ENCODE data around the gene GALNT7.

GALNT7 gene

DNA sequence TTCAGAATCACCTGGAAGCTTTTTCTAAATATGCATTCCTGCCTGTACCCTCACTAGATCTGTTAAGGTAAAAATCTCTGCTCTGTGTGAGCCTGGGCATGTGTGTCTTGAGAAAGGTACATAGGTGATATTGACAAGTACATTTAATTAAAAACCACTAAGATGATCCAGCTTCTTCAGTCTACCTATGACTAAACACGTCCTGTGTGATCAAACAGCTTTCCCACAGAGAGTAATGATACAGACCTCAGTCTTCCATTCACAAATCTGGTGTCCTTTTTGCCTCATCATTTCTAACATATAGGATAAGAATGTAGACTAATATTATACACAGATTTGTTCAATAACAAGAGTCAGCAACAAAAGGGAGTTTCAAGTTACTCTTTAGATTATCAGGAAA, 42.6 kb downstream of the GALNT7 start:
- H3K36me3 ChIP-seq = no peaks in the 10 kb centered on the region
- no peak overlapping the region for H3K4me3 ChIP-seq (ENCODE audit: low read depth, low read length)
- H3K27ac ChIP-seq = no peak overlapping the region
- H3K9me3 ChIP-seq (ENCODE audit: severe bottlenecking) = no peaks in the 10 kb centered on the region
- TF ChIP-seq, protein P1, sequence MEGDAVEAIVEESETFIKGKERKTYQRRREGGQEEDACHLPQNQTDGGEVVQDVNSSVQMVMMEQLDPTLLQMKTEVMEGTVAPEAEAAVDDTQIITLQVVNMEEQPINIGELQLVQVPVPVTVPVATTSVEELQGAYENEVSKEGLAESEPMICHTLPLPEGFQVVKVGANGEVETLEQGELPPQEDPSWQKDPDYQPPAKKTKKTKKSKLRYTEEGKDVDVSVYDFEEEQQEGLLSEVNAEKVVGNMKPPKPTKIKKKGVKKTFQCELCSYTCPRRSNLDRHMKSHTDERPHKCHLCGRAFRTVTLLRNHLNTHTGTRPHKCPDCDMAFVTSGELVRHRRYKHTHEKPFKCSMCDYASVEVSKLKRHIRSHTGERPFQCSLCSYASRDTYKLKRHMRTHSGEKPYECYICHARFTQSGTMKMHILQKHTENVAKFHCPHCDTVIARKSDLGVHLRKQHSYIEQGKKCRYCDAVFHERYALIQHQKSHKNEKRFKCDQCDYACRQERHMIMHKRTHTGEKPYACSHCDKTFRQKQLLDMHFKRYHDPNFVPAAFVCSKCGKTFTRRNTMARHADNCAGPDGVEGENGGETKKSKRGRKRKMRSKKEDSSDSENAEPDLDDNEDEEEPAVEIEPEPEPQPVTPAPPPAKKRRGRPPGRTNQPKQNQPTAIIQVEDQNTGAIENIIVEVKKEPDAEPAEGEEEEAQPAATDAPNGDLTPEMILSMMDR (IDR thresholded peaks at IDR 0.05; ENCODE audit: low read depth, low read length) = no peak
- DNase-seq = no peak
- H3K27me3 ChIP-seq (ENCODE audit: insufficient read depth, low read depth, severe bottlenecking) = no peaks in the 10 kb centered on the region

DNA sequence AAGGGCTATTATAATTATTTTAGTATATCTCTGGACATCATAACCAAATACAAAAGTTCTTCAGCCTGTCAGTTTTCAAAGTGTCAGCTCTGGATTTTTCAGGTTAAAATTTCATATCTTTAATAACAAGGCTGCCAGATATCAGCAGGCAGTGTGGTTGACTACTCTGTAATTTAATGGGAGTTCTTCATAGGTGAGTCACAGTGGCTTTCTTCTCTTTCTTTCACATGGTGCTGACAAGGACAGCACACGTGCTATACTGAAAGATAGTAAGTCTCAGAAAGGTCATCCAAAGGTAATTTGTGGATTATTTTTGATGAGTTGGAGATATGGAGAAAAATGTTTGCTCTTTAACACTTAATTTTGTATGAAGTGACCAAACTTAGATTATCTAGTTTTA, 43.2 kb downstream of the GALNT7 start:
- Histone ChIP-seq H3K27me3 (ENCODE audit: insufficient read depth, low read depth, severe bottlenecking) (no peaks in the 10 kb centered on the region), H3K4me3 (ENCODE audit: low read depth, low read length) (no peak overlapping the region), H3K9me3 (ENCODE audit: severe bottlenecking) (no peaks in the 10 kb centered on the region), H3K36me3 (no peaks in the 10 kb centered on the region), H3K27ac (no peak overlapping the region)
- DNase-seq = no peak
- TF ChIP-seq, protein P1 (IDR thresholded peaks at IDR 0.05; ENCODE audit: low read depth, low read length) = no peak

DNA sequence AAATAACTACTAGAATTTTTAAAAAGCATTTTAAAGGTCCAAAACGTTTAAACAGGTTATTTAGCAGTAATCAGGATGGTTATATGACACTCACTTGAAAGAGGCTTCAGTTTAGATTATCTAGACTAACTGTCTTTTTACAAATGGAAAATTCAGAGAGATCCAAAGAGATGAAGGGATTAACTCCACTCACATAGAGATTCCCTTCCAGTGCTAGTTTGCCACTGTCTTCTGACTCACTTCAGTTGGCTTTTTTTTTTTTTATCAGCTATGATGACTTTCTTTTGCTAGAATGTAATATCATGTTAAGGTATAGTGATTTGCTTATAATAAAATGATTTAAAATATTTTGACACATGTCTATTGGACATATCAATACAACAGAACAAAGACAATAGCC, 43.8 kb downstream of the GALNT7 start:
- Histone ChIP-seq H3K9me3 (ENCODE audit: severe bottlenecking) (no peaks in the 10 kb centered on the region), H3K4me3 (ENCODE audit: low read depth, low read length) (no peak overlapping the region), H3K27me3 (ENCODE audit: insufficient read depth, low read depth, severe bottlenecking) (no peaks in the 10 kb centered on the region), H3K36me3 (no peaks in the 10 kb centered on the region), H3K27ac (no peak overlapping the region)
- TF ChIP-seq, protein P1 (IDR thresholded peaks at IDR 0.05; ENCODE audit: low read depth, low read length) = no peak
- DNase-seq = no peak

DNA sequence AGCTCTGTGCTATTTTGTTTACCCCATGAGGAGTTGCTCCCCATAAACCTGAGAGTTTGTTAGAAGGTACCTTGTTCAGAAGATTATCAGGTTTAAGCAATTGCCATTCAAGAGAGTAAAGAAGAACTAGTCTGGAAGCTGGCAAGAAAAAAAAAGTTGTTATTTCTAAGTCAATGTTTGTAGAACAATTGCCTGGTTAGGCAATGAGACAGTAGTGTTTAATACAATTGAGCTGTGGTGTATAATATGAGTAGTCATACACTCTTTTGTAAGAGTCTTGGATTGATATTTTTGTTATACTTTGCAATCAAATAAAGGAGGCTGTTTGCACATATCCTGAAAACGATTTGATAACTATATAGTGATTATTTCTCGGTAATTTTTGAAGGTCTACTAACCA, 44.7 kb downstream of the GALNT7 start:
- DNase-seq = no peak
- TF ChIP-seq, protein P1 (IDR thresholded peaks at IDR 0.05; ENCODE audit: low read depth, low read length) = no peak
- H3K27me3 ChIP-seq (ENCODE audit: insufficient read depth, low read depth, severe bottlenecking) = no peaks in the 10 kb centered on the region
- H3K27ac ChIP-seq = no peak overlapping the region
- no peaks in the 10 kb centered on the region for H3K36me3 ChIP-seq
- no peaks in the 10 kb centered on the region for H3K9me3 ChIP-seq (ENCODE audit: severe bottlenecking)
- H3K4me3 ChIP-seq (ENCODE audit: low read depth, low read length) = no peak overlapping the region

DNA sequence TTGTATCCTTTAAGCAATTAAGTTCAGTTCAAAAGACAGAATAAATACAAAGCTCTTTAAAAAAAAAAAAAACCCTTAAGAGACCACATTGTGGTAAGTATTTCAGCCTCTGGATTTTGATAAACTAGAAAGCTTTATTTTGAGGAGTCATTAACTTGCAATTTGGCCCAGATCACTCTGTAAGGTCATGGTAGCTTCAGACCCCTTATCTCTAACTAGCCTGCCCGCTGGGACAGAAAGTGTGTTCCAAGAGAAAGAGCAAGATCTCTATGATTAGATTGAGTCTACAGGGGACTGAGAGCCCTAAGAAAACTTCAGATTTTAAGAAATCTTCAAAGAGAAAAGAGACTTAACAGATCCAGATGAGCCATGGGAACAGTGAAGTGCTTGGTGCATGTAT, 45.6 kb downstream of the GALNT7 start:
- TF ChIP-seq, protein P1 (IDR thresholded peaks at IDR 0.05; ENCODE audit: low read depth, low read length) = no peak
- no peak overlapping the region for H3K27ac ChIP-seq
- DNase-seq = no peak
- no peaks in the 10 kb centered on the region for H3K36me3 ChIP-seq
- no peak overlapping the region for H3K4me3 ChIP-seq (ENCODE audit: low read depth, low read length)
- H3K9me3 ChIP-seq (ENCODE audit: severe bottlenecking) = no peaks in the 10 kb centered on the region
- no peaks in the 10 kb centered on the region for H3K27me3 ChIP-seq (ENCODE audit: insufficient read depth, low read depth, severe bottlenecking)

DNA sequence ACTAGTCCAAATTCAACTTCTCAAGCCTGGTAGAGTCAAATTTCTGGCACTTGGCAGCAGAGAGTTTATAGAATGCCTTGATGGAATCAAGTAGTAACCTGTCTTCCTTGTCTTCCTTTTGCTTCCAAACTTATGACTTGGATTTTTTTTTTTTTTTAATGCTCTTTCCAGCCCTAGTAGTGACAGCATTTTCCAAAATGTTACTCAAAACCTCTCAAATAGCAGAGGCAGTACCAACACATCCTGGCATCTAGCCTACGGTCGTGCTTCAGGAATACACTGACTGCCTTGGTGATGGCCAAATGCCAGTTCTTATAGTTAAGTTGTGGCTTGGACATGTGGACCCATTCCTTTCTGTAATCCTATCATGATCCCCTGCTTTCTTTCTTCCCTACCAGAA, 46.0 kb downstream of the GALNT7 start:
- H3K9me3 ChIP-seq (ENCODE audit: severe bottlenecking) = no peaks in the 10 kb centered on the region
- DNase-seq = no peak
- H3K27ac ChIP-seq = no peak overlapping the region
- H3K27me3 ChIP-seq (ENCODE audit: insufficient read depth, low read depth, severe bottlenecking) = no peaks in the 10 kb centered on the region
- H3K36me3 ChIP-seq = no peaks in the 10 kb centered on the region
- no peak overlapping the region for H3K4me3 ChIP-seq (ENCODE audit: low read depth, low read length)
- TF ChIP-seq, protein P1 (IDR thresholded peaks at IDR 0.05; ENCODE audit: low read depth, low read length) = no peak
